ENCODE measurements around the gene ZNF579. TPM values are rescaled to one million over a fixed set of nuclear protein-coding genes. Genes with fewer than 3 reads are reported as not detected.

ZNF579 gene
- total and polyA plus RNA-seq, 2 of the 13 experiments (the other 11 are each of a cell fraction or from before 2014, with no cell fraction given): 2.1 to 2.9 TPM

- TF ChIP-seq MEF2D (CRISPR knock-in tag; IDR thresholded peaks at IDR 0.05): no peak; the same call in 1 of the 2 replicates
- no peak; the same call in 1 of the 2 replicates for TF ChIP-seq ZBTB25 (CRISPR knock-in tag; IDR thresholded peaks at IDR 0.05)
- no peak for TF ChIP-seq ATF3 (CRISPR knock-in tag; IDR thresholded peaks at IDR 0.05)
- TF ChIP-seq RXRA (CRISPR knock-in tag; IDR thresholded peaks at IDR 0.05): peak; percentile 56; the same call in 1 of the 2 replicates
- TF ChIP-seq ZIK1 (CRISPR knock-in tag; IDR thresholded peaks at IDR 0.05; ENCODE audit: borderline replicate concordance, low read depth): no peak
- TF ChIP-seq GLI4 (CRISPR knock-in tag; IDR thresholded peaks at IDR 0.05; ENCODE audit: borderline replicate concordance): no peak
- TF ChIP-seq NFE2 (CRISPR knock-in tag; IDR thresholded peaks at IDR 0.05): no peak
- TF ChIP-seq NFYB (CRISPR knock-in tag; IDR thresholded peaks at IDR 0.05): no peak; the same call in 1 of the 2 replicates
- no peak for TF ChIP-seq ZBTB4 (CRISPR knock-in tag; IDR thresholded peaks at IDR 0.05; ENCODE audit: borderline replicate concordance)
- no peak for TF ChIP-seq ZNF644 (CRISPR knock-in tag; IDR thresholded peaks at IDR 0.05; ENCODE audit: low read depth)
- no peak for TF ChIP-seq BRF2 (CRISPR knock-in tag; IDR thresholded peaks at IDR 0.05)
- no peak for TF ChIP-seq U2AF2 (IDR thresholded peaks at IDR 0.05; ENCODE audit: low read depth, low read length)
- TF ChIP-seq POLR2G (IDR thresholded peaks at IDR 0.05; ENCODE audit: low read depth, low read length): 0 out of 2 replicates have a peak, but pooled peaks have one; percentile 58
- TF ChIP-seq GFI1 (CRISPR knock-in tag; IDR thresholded peaks at IDR 0.05; ENCODE audit: borderline replicate concordance): no peak; the same call in 1 of the 2 replicates
- no peak for TF ChIP-seq ZNF101 (CRISPR knock-in tag; IDR thresholded peaks at IDR 0.05; ENCODE audit: borderline replicate concordance, low read depth)
- TF ChIP-seq ATAD3A (CRISPR knock-in tag; IDR thresholded peaks at IDR 0.05): no peak
- TF ChIP-seq CREB3 (CRISPR knock-in tag; IDR thresholded peaks at IDR 0.05): 0 out of 2 replicates have a peak, but pooled peaks have one; percentile 46
- no peak for TF ChIP-seq NAIF1 (CRISPR knock-in tag; IDR thresholded peaks at IDR 0.05; ENCODE audit: borderline replicate concordance)
- TF ChIP-seq CBX2 (IDR thresholded peaks at IDR 0.05; ENCODE audit: low read depth, low read length): no peak
- no peak for TF ChIP-seq CBX2 (CRISPR knock-in tag; IDR thresholded peaks at IDR 0.05; ENCODE audit: low read depth)
- TF ChIP-seq BCL3 (CRISPR knock-in tag; IDR thresholded peaks at IDR 0.05): no peak; the same call in 1 of the 2 replicates
- TF ChIP-seq TEAD3 (CRISPR knock-in tag; optimal IDR thresholded peaks at IDR 0.05; ENCODE audit: borderline replicate concordance): peak; percentile 11
Measured at GRCh38 chr19:55598719-55599467, 18.2 kb upstream of the ZNF579 start (continued).
